GM13976 (cell line): Measurements from ENCODE around the gene CYP3A7.

Source experiments
- DNase-seq: peaks from one replicate; pipeline ENCODE4 v3.0.0; 2012; ENCODE audit warnings: low spot score
- in situ Hi-C: fragments of 300-500 bp; cut with MboI; formaldehyde crosslinking; loops from one replicate; pipeline ENCODE4 v1.12.0; 2022; ENCODE audit warnings: low sequenced_read_pairs, mixed read lengths, inconsistent platforms; ENCODE audit not compliant: unreplicated experiment
- TF ChIP-seq, protein P1 (sequence below): IDR thresholded peaks from 2 replicates; pipeline ENCODE4 v1.5.1; 2012; ENCODE audit warnings: borderline replicate concordance, mild to moderate bottlenecking; ENCODE audit not compliant: insufficient read depth; ENCODE audit errors: extremely low read depth, missing control alignments, control extremely low read depth

Gene CYP3A7

DNA sequence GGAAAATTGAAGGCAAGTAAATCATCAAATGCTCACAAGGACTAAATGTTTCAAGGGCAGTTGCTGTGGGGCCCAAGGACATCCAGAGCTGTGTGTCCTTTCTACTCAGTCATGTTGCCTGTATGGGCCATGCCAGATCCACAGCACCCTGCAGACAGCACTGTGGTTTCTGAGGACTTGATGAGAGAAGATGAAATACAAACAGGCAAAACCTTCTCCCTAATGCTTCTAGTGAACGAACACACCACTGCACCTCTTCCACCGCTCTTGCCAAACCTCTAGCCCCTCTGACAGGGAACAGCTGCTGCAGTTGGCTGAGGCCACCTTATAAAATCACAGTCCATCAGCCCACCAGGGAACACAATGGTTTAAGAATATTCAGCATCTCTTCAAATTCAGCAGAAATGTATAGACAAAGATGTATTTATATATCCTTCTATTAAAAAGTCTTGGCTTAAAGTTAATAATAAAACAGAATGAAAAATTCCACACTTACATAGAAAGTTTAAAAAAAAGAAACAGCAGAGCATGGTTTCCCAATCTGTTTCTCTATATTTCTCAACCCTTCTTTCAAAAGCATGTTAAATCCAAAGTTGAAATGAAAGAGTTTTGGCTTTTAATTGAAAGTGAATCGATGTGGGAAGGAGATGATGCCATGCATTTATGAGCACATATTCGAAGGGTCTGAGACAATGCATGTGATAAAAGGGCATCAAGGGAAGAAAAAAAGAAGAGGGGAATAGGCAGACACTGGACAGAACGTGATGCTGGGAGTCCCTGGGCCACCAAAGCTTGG lies 14.0 kb downstream of the CYP3A7 start:
- in situ Hi-C loops = no loop called here
- no peak for DNase-seq
- TF ChIP-seq, protein P1, sequence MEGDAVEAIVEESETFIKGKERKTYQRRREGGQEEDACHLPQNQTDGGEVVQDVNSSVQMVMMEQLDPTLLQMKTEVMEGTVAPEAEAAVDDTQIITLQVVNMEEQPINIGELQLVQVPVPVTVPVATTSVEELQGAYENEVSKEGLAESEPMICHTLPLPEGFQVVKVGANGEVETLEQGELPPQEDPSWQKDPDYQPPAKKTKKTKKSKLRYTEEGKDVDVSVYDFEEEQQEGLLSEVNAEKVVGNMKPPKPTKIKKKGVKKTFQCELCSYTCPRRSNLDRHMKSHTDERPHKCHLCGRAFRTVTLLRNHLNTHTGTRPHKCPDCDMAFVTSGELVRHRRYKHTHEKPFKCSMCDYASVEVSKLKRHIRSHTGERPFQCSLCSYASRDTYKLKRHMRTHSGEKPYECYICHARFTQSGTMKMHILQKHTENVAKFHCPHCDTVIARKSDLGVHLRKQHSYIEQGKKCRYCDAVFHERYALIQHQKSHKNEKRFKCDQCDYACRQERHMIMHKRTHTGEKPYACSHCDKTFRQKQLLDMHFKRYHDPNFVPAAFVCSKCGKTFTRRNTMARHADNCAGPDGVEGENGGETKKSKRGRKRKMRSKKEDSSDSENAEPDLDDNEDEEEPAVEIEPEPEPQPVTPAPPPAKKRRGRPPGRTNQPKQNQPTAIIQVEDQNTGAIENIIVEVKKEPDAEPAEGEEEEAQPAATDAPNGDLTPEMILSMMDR = no peak

DNA sequence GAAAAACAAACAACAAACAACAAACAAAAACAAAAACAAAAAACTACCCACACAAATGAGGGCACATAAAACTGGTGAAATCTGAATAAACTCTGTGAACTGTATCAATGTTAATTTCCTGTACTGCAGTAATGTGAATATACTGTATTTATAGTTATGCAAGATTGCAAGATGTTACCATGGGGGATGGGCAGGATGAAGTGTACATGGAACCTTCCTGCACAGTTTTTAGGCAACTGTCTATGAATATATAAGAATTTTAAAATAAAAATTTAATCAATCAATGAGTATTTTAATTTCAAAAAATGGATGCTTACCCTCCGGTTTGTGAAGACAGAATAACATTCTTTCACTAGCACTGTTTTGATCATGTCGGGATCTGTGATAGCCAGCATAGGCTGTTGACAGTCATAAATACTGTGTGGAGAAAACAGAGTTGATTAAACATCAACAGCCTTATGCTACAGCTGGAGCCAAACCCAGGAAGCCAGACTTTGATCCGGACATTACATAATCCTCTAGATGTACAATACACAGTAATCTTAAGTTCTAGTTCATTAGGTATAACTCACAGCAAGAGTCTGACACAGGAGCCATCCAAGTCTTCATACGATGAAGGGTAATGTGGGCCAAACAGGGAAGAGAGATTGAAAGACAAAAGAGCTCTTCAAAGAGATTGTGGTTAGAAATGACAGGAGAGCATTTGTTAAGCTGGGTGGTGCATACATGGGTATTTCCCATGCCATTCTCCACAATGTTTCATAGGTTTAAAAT lies 14.8 kb downstream of the CYP3A7 start:
- no peak for DNase-seq
- TF ChIP-seq, protein P1 = no peak
- in situ Hi-C loops = no loop called here

DNA sequence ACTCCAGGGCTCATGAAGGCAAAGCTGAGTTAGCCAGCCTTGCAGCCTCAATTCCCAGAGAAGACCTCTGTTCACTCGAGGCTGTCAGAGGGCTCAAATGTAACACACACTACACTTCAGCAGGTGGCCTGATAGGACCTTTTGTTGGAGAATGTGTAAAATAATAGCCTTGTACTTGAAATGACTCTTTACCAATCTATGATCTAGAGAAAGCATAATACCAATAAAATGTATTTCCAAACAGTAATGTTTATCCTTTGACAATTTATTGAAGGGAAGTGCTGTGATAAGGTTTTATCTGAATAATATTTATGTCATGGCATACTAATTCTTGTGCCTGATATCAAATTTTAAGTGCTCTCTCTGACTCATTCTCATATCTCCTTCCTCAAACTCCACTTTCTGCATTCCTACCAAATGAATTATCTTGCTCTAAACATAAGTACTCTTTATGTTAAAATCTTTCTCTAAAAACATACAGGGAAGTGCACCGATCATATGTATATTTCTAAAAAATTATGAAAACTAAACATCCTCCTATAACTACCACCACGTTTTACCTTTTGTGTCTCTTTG lies 20.9 kb downstream of the CYP3A7 start:
- TF ChIP-seq, protein P1 = no peak
- in situ Hi-C loops = no loop called here
- DNase-seq = no peak

DNA sequence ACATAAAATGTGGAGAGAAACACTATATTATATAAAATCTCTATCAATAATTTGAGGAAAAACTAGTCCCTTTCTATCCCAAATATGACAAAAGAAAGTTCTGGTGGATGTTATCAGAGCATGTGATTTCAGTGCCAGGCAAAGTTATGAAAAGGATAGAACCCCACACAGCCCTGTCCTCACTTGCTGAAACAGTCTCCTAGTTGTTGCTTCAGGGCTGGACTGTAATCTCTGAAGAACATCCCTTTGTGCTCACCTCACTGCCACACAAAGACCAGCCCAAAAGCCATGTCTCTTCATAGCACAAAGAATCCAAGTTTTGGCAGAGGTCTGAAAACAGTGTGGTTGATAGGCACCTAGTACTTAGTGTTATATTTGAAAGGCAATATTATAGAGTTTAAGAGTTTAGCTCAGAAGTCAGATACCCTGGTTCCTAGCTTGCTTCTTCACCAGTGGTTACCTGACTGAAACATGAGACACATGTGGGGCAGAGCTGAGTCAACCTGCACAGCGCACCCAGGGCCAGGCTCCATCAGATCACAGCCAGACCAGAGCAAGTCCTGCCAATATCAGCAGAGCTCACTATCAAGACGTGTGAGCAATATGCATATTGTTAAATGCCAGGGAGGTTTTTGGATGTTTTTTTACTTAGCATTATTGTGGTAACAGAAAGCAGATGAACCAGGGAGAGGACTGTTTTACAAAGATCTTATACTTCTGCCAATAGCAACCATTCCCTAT lies 25.0 kb downstream of the CYP3A7 start:
- TF ChIP-seq, protein P1 = no peak
- in situ Hi-C loops = no loop called here
- DNase-seq = no peak

DNA sequence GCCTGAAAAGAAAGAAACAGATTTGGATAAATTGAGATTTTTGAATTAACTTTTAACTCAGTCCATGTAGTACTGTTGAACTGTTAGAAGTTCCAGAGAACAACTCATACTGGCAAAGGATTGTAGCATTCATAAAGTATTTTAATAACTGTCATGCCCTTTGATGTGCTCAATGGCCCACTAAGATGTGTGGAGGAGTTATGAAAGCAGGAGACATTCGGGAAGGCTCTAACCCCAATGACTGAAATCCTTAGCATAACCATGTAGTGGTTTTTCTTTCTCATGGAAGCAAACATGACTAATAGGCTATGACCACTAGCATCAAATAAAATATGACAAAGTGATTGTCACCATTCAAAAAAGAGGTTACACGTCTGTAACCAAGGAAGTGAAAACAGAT lies 25.7 kb downstream of the CYP3A7 start:
- no peak for DNase-seq
- TF ChIP-seq, protein P1 = no peak
- in situ Hi-C loops = no loop called here

DNA sequence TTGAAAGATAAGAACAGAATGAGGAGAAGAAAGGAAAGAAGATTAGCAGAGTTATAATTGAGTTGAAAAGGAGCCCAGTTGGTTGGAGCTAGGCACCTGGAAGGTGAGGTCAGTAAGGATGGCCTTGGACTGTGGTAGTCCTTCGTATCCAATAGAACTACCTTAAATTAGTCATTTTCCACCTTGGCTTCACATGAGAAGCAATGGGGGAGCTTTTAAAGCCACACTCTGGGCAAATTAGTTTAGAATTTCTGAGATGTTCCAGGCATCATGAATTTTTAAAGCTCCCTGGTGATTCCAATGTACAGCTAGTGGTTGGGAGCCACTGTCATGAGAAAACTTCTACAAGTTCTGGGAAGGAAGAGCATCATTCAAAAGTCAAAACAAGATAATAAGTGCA lies 27.9 kb downstream of the CYP3A7 start:
- in situ Hi-C loops = no loop called here
- no peak for DNase-seq
- TF ChIP-seq, protein P1 = no peak
